Fibroblast of lung (primary cell): Measurements from ENCODE around the gene KDM7A. TPM values are rescaled to one million over a fixed set of nuclear protein-coding genes. Genes with fewer than 3 reads are reported as not detected.

Source experiments
- DNase-seq, 2 donors: peaks; one replicate each; pipeline versions ENCODE4 v3.0.0 to v3.0.0-alpha.2; 2010; ENCODE audit warnings: low read depth in 2 of 2
- H2AFZ ChIP-seq: 2 replicates; pipeline ENCODE4 v1.5.1; 2012; ENCODE audit warnings: low read length, control low read depth, inconsistent platforms
- H3K27ac ChIP-seq: 2 replicates; pipeline ENCODE4 v1.5.1; 2011; ENCODE audit warnings: low read length, control low read depth; ENCODE audit not compliant: insufficient read depth
- H3K27me3 ChIP-seq: 2 replicates; pipeline ENCODE4 v1.5.1; 2011; ENCODE audit warnings: mild to moderate bottlenecking, low read length; ENCODE audit not compliant: control insufficient read depth, insufficient read depth
- H3K36me3 ChIP-seq: 2 replicates; pipeline ENCODE4 v1.5.1; 2011; ENCODE audit warnings: low read length; ENCODE audit not compliant: control insufficient read depth, insufficient read depth
- H3K4me1 ChIP-seq: 2 replicates; pipeline ENCODE4 v1.5.1; 2011; ENCODE audit warnings: low read length; ENCODE audit not compliant: control insufficient read depth, insufficient read depth; ENCODE audit errors: extremely low read depth
- H3K4me2 ChIP-seq: 2 replicates; pipeline ENCODE4 v1.5.1; 2011; ENCODE audit warnings: low read length, control low read depth; ENCODE audit not compliant: insufficient read depth; ENCODE audit errors: extremely low read depth
- H3K4me3 ChIP-seq, 4 experiments: fragments of 200-600 bp in 1 of 4; sonication (generic) in 1 of 4; replicated peaks in 1 of 4; 2 replicates each; pipeline ENCODE4 v1.5.1; 2011 to 2016; ENCODE audit warnings: low read length in 4 of 4, low read depth in 3 of 4, mild to moderate bottlenecking in 3 of 4, control low read depth in 2 of 4, inconsistent platforms in 1 of 4, mixed read lengths in 1 of 4; ENCODE audit not compliant: insufficient read depth in 1 of 4; ENCODE audit errors: control extremely low read depth in 1 of 4
- H3K79me2 ChIP-seq: 2 replicates; pipeline ENCODE4 v1.5.1; 2012; ENCODE audit warnings: mild to moderate bottlenecking, low read length, inconsistent platforms; ENCODE audit not compliant: control insufficient read depth, insufficient read depth
- H3K9ac ChIP-seq: 2 replicates; pipeline ENCODE4 v1.5.1; 2011; ENCODE audit warnings: mild to moderate bottlenecking, low read length, control low read depth; ENCODE audit not compliant: insufficient read depth
- H3K9me3 ChIP-seq: 2 replicates; pipeline ENCODE4 v1.5.1; 2012; ENCODE audit warnings: low read depth, low read length; ENCODE audit not compliant: control insufficient read depth, insufficient read depth
- H4K20me1 ChIP-seq: 2 replicates; pipeline ENCODE4 v1.5.1; 2011; ENCODE audit warnings: low read length; ENCODE audit not compliant: control insufficient read depth, insufficient read depth; ENCODE audit errors: extremely low read depth
- CTCF ChIP-seq, 2 donors: IDR thresholded peaks in 1 of 2; conservative IDR thresholded peaks in 1 of 2; 1 replicate in 1 of 2; 2 replicates in 1 of 2; pipeline ENCODE4 v1.5.1; 2011 to 2012; ENCODE audit warnings: low read length in 2 of 2, control low read depth in 1 of 2, inconsistent platforms in 1 of 2, low read depth in 1 of 2, mild to moderate bottlenecking in 1 of 2
- EZH2 ChIP-seq: IDR thresholded peaks from 2 replicates; pipeline ENCODE4 v1.5.1; 2012; ENCODE audit warnings: low read length, control low read depth, mild to moderate bottlenecking; ENCODE audit errors: missing control alignments
- polyA plus RNA-seq, 2 donors: library from polyadenylated mRNA; depleted of rRNA in 1 of 2; stranded (reverse) in 1 of 2; unstranded in 1 of 2; fragments of >200 nt; gene quantifications; 2 replicates each; pipeline ENCODE4 v1.2.1, GENCODE V29; 2011 to 2012; ENCODE audit warnings: missing spikeins in 1 of 2
- total RNA-seq: library from RNA; depleted of rRNA; stranded (reverse); fragments of >200 nt; gene quantifications from 2 replicates; pipeline ENCODE4 v1.2.1, GENCODE V29; 2014

Gene KDM7A
- total and polyA plus RNA-seq, 2 donors (not counting 1 experiment from before 2014, with no cell fraction given) = 1.9 to 4.8 TPM

- no peak overlapping the region for H3K27ac ChIP-seq
- no peak for DNase-seq
- no peak overlapping the region for H3K4me3 ChIP-seq
- H3K4me1 ChIP-seq = no peaks in the 10 kb centered on the region
- H3K79me2 ChIP-seq = no peaks in the 10 kb centered on the region
- no peaks in the 10 kb centered on the region for H3K9me3 ChIP-seq
- H3K36me3 ChIP-seq = no peaks in the 10 kb centered on the region
- no peak overlapping the region for H3K9ac ChIP-seq
- TF ChIP-seq EZH2 (no peak), CTCF (conservative IDR thresholded peaks at IDR 0.05 in 1 of 2, IDR thresholded peaks at IDR 0.05 in 1 of 2; ENCODE audit: low read depth in 1 of 2, low read length in 2 of 2) (no peak)
- no peak overlapping the region for H3K4me2 ChIP-seq
- no peaks in the 10 kb centered on the region for H4K20me1 ChIP-seq
- no peak overlapping the region for H2AFZ ChIP-seq
- H3K27me3 ChIP-seq = no peaks in the 10 kb centered on the region
Measured at GRCh38 chr7:140127360-140128127, 49.2 kb downstream of the KDM7A start.

GRCh38 chr7:140126435-140127034 lies 50.2 kb downstream of the KDM7A start:
- Histone ChIP-seq H2AFZ (no peak overlapping the region), H3K79me2 (no peaks in the 10 kb centered on the region), H3K9me3 (no peaks in the 10 kb centered on the region), H3K4me3 (no peak overlapping the region), H4K20me1 (no peaks in the 10 kb centered on the region), H3K4me2 (no peak overlapping the region), H3K4me1 (no peaks in the 10 kb centered on the region), H3K9ac (no peak overlapping the region), H3K27me3 (no peaks in the 10 kb centered on the region), H3K36me3 (no peaks in the 10 kb centered on the region), H3K27ac (no peak overlapping the region)
- DNase-seq = no peak
- no peak for TF ChIP-seq EZH2
- no peak for TF ChIP-seq CTCF (conservative IDR thresholded peaks at IDR 0.05 in 1 of 2, IDR thresholded peaks at IDR 0.05 in 1 of 2; ENCODE audit: low read depth in 1 of 2, low read length in 2 of 2)

DNA sequence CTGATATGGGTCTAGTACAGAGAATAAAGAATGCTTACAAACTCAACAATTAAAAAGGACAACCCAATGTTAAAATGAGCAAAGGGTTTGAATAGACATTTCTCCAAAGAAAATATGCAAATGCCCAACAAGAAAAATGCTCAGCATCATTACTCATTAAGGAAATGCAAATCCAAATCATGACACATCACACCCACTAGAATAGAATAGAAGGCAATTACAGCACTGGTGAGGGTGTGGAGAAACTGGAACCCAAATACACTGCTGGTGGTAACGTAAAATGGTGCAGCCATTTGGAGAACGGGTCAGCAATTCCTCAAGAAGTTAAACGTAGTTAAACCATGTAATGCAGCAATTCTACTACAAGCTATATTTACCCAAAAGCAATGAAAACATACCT lies 53.8 kb downstream of the KDM7A start:
- Histone ChIP-seq H3K9ac (no peak overlapping the region), H3K27ac (no peak overlapping the region), H3K4me2 (no peak overlapping the region), H3K36me3 (no peaks in the 10 kb centered on the region), H3K4me3 (no peak overlapping the region), H3K27me3 (no peaks in the 10 kb centered on the region), H2AFZ (no peak overlapping the region), H3K4me1 (no peaks in the 10 kb centered on the region), H3K79me2 (no peaks in the 10 kb centered on the region), H3K9me3 (no peaks in the 10 kb centered on the region), H4K20me1 (no peaks in the 10 kb centered on the region)
- peak in 1 of 2 donors; percentile 11 for DNase-seq
- TF ChIP-seq EZH2 = no peak
- TF ChIP-seq CTCF (conservative IDR thresholded peaks at IDR 0.05 in 1 of 2, IDR thresholded peaks at IDR 0.05 in 1 of 2; ENCODE audit: low read depth in 1 of 2, low read length in 2 of 2) = no peak
